Astrocyte (in vitro differentiated cells and primary cell): ENCODE measurements around the gene HLX. TPM values are rescaled to one million over a fixed set of nuclear protein-coding genes. Genes with fewer than 3 reads are reported as not detected.

ENCODE experiments used
- DNase-seq: peaks from one replicate; pipeline ENCODE4 v3.0.0-alpha.2; 2010; ENCODE audit warnings: low read depth
- FAIRE-seq: peaks from 2 replicates; lab custom pipeline; 2011; peaks lifted over from hg19 to GRCh38; lab: Jason Lieb, UNC
- H2AFZ ChIP-seq: 2 replicates; pipeline ENCODE4 v1.6.0; 2012; ENCODE audit warnings: low read depth, low read length, inconsistent platforms
- H3K27ac ChIP-seq: 2 replicates; pipeline ENCODE4 v1.5.1; 2011; ENCODE audit warnings: low read depth, low read length, inconsistent platforms
- H3K27me3 ChIP-seq: 2 replicates; pipeline ENCODE4 v1.6.0; 2011; ENCODE audit warnings: low read length, inconsistent platforms; ENCODE audit not compliant: insufficient read depth
- H3K36me3 ChIP-seq: 2 replicates; pipeline ENCODE4 v1.5.1; 2011; ENCODE audit warnings: low read length, inconsistent platforms; ENCODE audit not compliant: insufficient read depth
- H3K4me1 ChIP-seq: 2 replicates; pipeline ENCODE4 v1.5.1; 2011; ENCODE audit warnings: low read length, inconsistent platforms; ENCODE audit not compliant: insufficient read depth
- H3K4me2 ChIP-seq: 2 replicates; pipeline ENCODE4 v1.6.0; 2012; ENCODE audit warnings: low read length, inconsistent platforms
- H3K4me3 ChIP-seq: 2 replicates; pipeline ENCODE4 v1.5.1; 2011; ENCODE audit warnings: low read depth, mild to moderate bottlenecking, low read length, inconsistent platforms; ENCODE audit not compliant: insufficient read depth
- H3K79me2 ChIP-seq: 2 replicates; pipeline ENCODE4 v1.6.0; 2012; ENCODE audit warnings: mild to moderate bottlenecking, low read length, inconsistent platforms; ENCODE audit not compliant: insufficient read depth
- H3K9ac ChIP-seq: 2 replicates; pipeline ENCODE4 v1.6.0; 2012; ENCODE audit warnings: mild to moderate bottlenecking, low read length, inconsistent platforms
- H3K9me3 ChIP-seq: 2 replicates; pipeline ENCODE4 v1.5.1; 2012; ENCODE audit warnings: low read depth, mild to moderate bottlenecking, low read length, inconsistent platforms; ENCODE audit not compliant: insufficient read depth
- H4K20me1 ChIP-seq: 2 replicates; pipeline ENCODE4 v1.6.0; 2012; ENCODE audit warnings: low read length, inconsistent platforms; ENCODE audit not compliant: insufficient read depth
- H3K27ac Mint-ChIP-seq: one replicate; pipeline ENCODE4 v1.8.0; 2021; ENCODE audit warnings: mild to moderate bottlenecking, mixed read lengths; ENCODE audit not compliant: unreplicated experiment
- H3K27me3 Mint-ChIP-seq: one replicate; pipeline ENCODE4 v1.8.0; 2021; ENCODE audit warnings: low read depth, mixed read lengths; ENCODE audit not compliant: unreplicated experiment
- H3K36me3 Mint-ChIP-seq: one replicate; pipeline ENCODE4 v1.8.0; 2021; ENCODE audit warnings: low read depth, mixed read lengths; ENCODE audit not compliant: unreplicated experiment
- H3K4me1 Mint-ChIP-seq: one replicate; pipeline ENCODE4 v1.8.0; 2021; ENCODE audit warnings: low read depth, mixed read lengths; ENCODE audit not compliant: unreplicated experiment
- H3K4me3 Mint-ChIP-seq: one replicate; pipeline ENCODE4 v1.8.0; 2021; ENCODE audit warnings: mild to moderate bottlenecking, moderate library complexity, mixed read lengths; ENCODE audit not compliant: unreplicated experiment
- H3K9me3 Mint-ChIP-seq: one replicate; pipeline ENCODE4 v1.8.0; 2021; ENCODE audit warnings: mild to moderate bottlenecking, mixed read lengths; ENCODE audit not compliant: unreplicated experiment
- EZH2 ChIP-seq: IDR thresholded peaks from 2 replicates; pipeline ENCODE4 v1.6.1; 2012; ENCODE audit warnings: mild to moderate bottlenecking, low read length, inconsistent platforms; ENCODE audit not compliant: insufficient read depth
- total RNA-seq: library from RNA; stranded (reverse); gene quantifications from 2 replicates; pipeline ENCODE4 v1.2.1, GENCODE V29; 2021
- TF ChIP-seq, protein P1 (sequence below): IDR thresholded peaks from 2 replicates; pipeline ENCODE4 v1.5.1; 2011; ENCODE audit warnings: low read depth, mild to moderate bottlenecking, inconsistent platforms, low read length, moderate library complexity; ENCODE audit not compliant: insufficient read depth

HLX gene
- total RNA-seq, 1 donor from 2014 or later, result 1.4 TPM

DNA sequence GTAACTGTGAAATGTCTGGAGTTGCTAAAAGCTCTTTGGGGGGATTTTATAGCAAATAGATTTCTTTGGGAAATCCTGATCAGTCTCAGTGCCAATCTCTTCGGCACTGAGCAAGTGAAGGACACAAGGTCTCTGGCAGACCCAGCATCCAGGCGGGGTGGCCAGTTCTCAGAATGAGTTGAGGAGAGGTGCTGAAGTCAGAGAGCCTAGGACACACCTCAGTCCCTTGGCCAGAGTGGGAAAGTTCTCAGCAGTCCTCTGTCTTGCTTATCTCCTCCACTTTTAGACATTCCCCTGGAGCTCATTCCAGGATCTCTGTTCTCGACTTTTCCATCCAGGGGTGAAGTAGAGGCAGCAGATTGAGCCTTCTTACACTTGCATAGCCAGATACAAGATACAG is 6.7 kb downstream of the HLX start:
- Histone ChIP-seq H3K4me3 (no peak overlapping the region), H3K27me3 (peaks cover 74% of the 10 kb centered on the region), H2AFZ (no peak overlapping the region), H3K4me1 (peaks cover 3% of the 10 kb centered on the region), H3K9me3 (peaks cover 7% of the 10 kb centered on the region), H3K4me2 (no peak overlapping the region), H3K36me3 (no peaks in the 10 kb centered on the region), H3K79me2 (no peaks in the 10 kb centered on the region), H3K9ac (no peak overlapping the region), H3K27ac (no peak overlapping the region), H4K20me1 (peaks cover 10% of the 10 kb centered on the region)
- TF ChIP-seq, protein P1, sequence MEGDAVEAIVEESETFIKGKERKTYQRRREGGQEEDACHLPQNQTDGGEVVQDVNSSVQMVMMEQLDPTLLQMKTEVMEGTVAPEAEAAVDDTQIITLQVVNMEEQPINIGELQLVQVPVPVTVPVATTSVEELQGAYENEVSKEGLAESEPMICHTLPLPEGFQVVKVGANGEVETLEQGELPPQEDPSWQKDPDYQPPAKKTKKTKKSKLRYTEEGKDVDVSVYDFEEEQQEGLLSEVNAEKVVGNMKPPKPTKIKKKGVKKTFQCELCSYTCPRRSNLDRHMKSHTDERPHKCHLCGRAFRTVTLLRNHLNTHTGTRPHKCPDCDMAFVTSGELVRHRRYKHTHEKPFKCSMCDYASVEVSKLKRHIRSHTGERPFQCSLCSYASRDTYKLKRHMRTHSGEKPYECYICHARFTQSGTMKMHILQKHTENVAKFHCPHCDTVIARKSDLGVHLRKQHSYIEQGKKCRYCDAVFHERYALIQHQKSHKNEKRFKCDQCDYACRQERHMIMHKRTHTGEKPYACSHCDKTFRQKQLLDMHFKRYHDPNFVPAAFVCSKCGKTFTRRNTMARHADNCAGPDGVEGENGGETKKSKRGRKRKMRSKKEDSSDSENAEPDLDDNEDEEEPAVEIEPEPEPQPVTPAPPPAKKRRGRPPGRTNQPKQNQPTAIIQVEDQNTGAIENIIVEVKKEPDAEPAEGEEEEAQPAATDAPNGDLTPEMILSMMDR, result no peak
- TF ChIP-seq EZH2, result no peak
- FAIRE-seq, result no peak
- Mint-ChIP-seq H3K27ac (no peak overlapping the region), H3K4me1 (peaks cover 2% of the 10 kb centered on the region), H3K36me3 (peaks cover 9% of the 10 kb centered on the region), H3K9me3 (peaks cover 38% of the 10 kb centered on the region), H3K27me3 (peaks cover 94% of the 10 kb centered on the region), H3K4me3 (no peak overlapping the region)
- DNase-seq, result no peak

DNA sequence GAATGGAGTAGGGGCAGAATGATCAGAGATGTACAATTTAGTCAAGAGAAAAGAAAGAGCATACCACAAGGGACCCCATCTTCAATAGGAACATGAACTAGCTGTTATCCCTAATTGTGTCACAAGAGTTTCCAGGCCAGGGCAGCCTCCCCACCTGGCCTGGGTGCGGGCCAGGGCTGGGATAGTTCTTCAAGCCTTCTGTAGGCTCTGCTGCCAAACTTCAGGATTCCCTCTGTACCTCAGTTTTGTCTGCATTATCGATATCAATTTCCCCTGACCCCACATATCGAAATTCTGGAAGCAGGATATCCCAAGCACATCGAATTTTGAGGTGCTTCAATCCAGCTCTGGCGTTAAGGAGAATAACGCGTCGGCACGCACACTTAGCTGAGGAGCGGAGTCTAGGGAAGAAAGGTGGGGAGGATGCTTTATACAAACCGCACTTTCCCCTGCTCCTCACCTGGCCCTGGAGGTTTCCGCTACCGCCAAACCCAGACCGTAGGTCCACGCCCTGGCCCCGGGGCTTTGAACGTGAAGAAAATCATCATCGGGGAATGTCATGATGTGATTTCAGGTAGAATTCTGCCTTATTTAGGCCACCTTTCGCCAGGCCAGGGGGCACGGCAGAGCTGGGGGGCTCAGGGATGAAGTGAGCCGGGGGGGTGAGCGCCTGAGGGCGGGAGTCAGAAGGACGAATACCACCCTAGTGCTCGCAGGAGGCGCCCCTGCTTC is 7.4 kb downstream of the HLX start:
- Histone ChIP-seq H4K20me1 (peaks cover 10% of the 10 kb centered on the region), H2AFZ (no peak overlapping the region), H3K27me3 (peaks cover 77% of the 10 kb centered on the region), H3K9me3 (peaks cover 12% of the 10 kb centered on the region), H3K9ac (no peak overlapping the region), H3K36me3 (no peaks in the 10 kb centered on the region), H3K27ac (no peak overlapping the region), H3K4me2 (no peak overlapping the region), H3K79me2 (no peaks in the 10 kb centered on the region), H3K4me3 (no peak overlapping the region), H3K4me1 (peaks cover 3% of the 10 kb centered on the region)
- no peak overlapping the region for H3K4me3 Mint-ChIP-seq
- H3K27me3 Mint-ChIP-seq, result peaks cover 95% of the 10 kb centered on the region
- peaks cover 9% of the 10 kb centered on the region for H3K36me3 Mint-ChIP-seq
- peaks cover 45% of the 10 kb centered on the region for H3K9me3 Mint-ChIP-seq
- peaks cover 2% of the 10 kb centered on the region for H3K4me1 Mint-ChIP-seq
- FAIRE-seq (no peak), DNase-seq (no peak)
- H3K27ac Mint-ChIP-seq, result no peak overlapping the region
- no peak for TF ChIP-seq EZH2
- TF ChIP-seq, protein P1, result no peak

DNA sequence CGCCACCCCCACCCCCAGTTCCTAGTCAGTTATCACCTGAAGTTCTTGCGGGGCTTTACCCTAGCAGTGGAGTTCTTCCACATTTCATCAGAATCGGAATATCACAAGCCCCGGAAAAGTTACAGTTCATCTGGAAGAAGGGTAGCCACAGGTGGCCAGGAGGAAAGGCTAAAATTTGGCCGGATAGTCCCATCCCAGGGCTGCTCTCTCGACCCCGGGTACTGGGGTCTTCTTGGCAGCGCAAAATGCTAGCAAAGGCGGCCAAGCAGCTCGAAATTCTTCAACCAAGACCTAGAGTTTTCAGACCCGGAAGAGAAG is 7.9 kb downstream of the HLX start:
- no peaks in the 10 kb centered on the region for H3K79me2 ChIP-seq
- H3K9ac ChIP-seq, result no peak overlapping the region
- H3K9me3 ChIP-seq, result peaks cover 14% of the 10 kb centered on the region
- no peaks in the 10 kb centered on the region for H3K36me3 ChIP-seq
- peaks cover 10% of the 10 kb centered on the region for H4K20me1 ChIP-seq
- no peak for DNase-seq
- peaks cover 79% of the 10 kb centered on the region for H3K27me3 ChIP-seq
- no peak overlapping the region for H2AFZ ChIP-seq
- H3K27ac ChIP-seq, result no peak overlapping the region
- peak overlapping the region; percentile 78 for H3K4me2 ChIP-seq
- peaks cover 3% of the 10 kb centered on the region for H3K4me1 ChIP-seq
- Mint-ChIP-seq H3K36me3 (peaks cover 10% of the 10 kb centered on the region), H3K9me3 (peaks cover 50% of the 10 kb centered on the region), H3K27me3 (peaks cover 97% of the 10 kb centered on the region), H3K27ac (no peak overlapping the region), H3K4me3 (peak overlapping the region; percentile 14), H3K4me1 (peaks cover 2% of the 10 kb centered on the region)
- no peak overlapping the region for H3K4me3 ChIP-seq
- TF ChIP-seq, protein P1, result no peak
- TF ChIP-seq EZH2, result peak; percentile 12
- FAIRE-seq, result no peak
